Muscle of back (tissue), 11 donors: Measurements from ENCODE around the gene SPEF1. TPM values are rescaled to one million over a fixed set of nuclear protein-coding genes. Genes with fewer than 3 reads are reported as not detected.

Source experiments
- DNase-seq, 3 donors: peaks; one replicate each; pipeline versions ENCODE4 v3.0.0 to v3.0.0-alpha.2; 2013
- polyA plus RNA-seq, 10 donors: library from polyadenylated mRNA; unstranded; fragments of 120-200 nt; gene quantifications; one replicate each; pipeline ENCODE4 v1.2.1, GENCODE V29; 2013; ENCODE audit not compliant: insufficient read length in 10 of 10

The SPEF1 gene
- polyA plus RNA-seq, 10 donors, result 0.08 to 0.29 TPM; not detected in 8

DNA sequence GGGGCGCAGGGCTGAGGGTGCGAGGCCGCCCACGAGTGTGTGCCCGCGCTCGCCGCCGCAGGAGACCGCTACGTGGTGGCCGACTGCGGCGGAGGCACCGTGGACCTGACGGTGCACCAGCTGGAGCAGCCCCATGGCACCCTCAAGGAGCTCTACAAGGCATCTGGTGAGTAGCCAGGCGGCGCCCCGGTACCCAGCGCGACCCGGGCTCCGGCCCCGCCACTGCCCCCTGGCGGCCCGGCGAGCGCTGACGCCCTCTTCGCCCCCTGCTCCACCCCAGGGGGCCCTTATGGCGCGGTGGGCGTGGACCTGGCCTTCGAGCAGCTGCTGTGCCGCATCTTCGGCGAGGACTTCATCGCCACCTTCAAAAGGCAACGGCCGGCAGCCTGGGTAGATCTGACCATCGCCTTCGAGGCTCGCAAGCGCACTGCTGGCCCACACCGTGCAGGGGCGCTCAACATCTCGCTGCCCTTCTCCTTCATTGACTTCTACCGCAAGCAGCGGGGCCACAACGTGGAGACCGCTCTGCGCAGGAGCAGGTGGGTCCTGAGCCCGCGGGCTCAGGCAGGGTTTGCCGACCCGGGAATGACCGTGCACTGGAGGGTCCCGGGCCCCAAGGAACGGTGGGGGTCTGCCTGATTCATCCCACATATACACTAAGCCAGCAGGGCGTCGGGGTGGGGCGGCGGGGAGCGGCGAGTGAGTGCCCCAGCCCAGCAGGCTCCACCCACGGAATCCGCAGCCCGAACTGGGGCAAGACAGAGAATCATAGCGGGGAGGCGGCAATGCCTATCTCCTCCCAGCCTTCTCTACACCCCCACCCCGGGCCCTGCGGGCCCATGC, 31.3 kb downstream of the SPEF1 start:
- DNase-seq, result peak in 1 of 3 donors; percentile 45

DNA sequence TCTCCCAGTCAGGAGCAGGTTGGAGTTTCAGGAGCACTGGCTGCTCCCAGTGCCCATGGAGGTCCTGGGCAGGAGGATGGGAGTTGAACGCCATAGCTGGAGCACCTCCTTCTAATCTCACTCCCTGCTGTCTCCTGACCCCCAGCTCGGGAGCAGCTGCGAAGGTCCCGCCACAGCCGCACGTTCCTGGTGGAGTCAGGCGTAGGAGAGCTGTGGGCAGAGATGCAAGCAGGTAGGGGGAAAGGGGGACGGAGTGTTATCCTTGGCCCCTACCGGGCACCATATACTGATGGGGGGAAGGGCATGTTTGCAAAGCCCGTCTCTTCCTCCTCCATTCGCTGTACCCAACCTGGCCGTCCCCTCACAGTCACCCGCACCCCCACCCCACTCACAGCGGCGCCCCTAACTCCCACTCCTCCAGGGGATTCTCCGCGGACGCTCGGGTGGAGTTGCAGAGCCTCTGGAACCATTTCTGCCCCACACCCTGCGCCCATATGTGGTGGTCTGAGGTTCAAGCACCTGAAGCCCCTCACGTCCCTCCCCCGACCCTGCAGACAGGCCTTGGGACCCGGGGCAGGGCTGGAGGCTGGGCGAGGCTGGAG, 32.1 kb downstream of the SPEF1 start:
- peak in 1 of 3 donors; percentile 8 for DNase-seq

DNA sequence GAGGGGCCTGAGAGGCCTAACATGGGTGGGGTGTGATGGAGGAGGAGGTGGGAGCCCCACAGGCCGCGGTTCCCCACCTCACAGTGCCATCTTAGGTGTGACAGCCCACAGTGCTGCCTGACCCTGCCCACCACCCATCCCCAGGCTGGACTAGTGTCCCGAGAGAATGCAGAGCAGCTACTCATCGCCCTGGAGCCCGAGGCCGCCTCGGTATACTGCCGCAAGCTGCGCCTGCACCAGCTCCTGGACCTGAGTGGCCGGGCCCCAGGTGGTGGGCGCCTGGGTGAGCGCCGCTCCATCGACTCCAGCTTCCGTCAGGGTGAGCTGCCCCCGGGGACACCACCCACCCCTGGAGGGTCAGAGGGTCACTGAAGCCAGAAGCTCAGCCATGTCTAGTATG, 33.2 kb downstream of the SPEF1 start:
- DNase-seq, result peak in 1 of 3 donors; percentile 3

GRCh38 chr20:3747471-3747870, 33.8 kb downstream of the SPEF1 start:
- no peak for DNase-seq

- peak in 1 of 3 donors; percentile 3 for DNase-seq
These were observed 35.5 kb downstream of the SPEF1 start for GRCh38 chr20:3745686-3746173.

GRCh38 chr20:3744806-3745685, 36.2 kb downstream of the SPEF1 start:
- DNase-seq, result peak in 1 of 3 donors; percentile 40

- DNase-seq, result no peak
These were observed 37.2 kb downstream of the SPEF1 start for GRCh38 chr20:3744037-3744436.

DNA sequence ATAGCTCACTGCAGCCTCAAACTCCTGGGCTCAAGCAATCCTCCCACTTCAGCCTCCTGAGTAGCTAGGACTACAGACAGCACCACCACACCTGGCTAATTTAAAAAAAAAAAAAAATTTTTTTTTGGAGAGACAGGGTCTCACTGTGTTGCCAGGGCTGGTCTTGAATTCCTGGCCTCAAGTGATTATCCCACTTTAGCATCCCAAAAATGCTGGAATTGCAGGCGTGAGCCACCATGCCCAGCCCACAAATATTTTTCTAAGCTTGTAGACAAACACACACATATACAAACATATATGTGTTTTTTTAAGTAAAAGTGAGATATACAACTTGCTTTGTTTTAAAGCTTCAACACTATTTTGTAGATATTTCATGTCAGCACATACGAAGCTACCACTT, 38.0 kb downstream of the SPEF1 start:
- DNase-seq, result no peak

GRCh38 chr20:3741836-3742458, 39.3 kb downstream of the SPEF1 start:
- no peak for DNase-seq

DNA sequence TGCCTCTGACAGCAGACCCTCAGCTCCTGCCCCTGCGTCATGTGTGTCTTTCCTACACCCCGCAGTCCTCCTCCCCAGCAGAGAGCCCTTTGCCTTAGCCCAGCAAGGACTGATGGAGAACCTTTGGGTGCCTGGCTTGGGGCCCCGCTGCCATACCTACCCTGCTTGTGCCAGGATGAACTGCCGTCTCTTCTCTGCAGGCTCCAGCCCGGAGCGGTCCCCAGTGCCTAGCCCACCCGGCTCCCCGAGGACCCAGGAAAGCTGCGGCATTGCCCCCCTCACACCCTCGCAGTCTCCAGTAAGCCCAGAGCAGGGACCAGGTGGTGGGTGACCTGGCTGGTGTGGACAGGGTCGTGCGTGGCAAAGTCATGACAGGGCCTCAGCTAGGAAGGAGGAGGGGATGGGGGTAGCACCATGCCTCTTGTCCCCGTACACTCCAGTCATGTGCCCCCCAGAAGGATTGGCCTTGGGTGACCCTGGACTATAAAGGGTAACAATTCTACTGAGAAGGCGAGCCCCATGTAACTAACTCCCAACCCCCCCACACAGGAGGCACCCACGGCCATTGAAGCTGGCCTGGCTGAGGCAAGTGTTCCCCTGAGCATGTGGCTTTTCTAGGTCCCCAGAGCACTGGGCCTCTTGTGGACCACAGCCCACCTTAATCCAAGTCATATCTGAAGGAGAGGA, 40.5 kb downstream of the SPEF1 start:
- DNase-seq, result no peak

GRCh38 chr20:3739926-3740451, 41.3 kb downstream of the SPEF1 start:
- DNase-seq, result no peak

GRCh38 chr20:3739054-3739925, 42.0 kb downstream of the SPEF1 start:
- no peak for DNase-seq

DNA sequence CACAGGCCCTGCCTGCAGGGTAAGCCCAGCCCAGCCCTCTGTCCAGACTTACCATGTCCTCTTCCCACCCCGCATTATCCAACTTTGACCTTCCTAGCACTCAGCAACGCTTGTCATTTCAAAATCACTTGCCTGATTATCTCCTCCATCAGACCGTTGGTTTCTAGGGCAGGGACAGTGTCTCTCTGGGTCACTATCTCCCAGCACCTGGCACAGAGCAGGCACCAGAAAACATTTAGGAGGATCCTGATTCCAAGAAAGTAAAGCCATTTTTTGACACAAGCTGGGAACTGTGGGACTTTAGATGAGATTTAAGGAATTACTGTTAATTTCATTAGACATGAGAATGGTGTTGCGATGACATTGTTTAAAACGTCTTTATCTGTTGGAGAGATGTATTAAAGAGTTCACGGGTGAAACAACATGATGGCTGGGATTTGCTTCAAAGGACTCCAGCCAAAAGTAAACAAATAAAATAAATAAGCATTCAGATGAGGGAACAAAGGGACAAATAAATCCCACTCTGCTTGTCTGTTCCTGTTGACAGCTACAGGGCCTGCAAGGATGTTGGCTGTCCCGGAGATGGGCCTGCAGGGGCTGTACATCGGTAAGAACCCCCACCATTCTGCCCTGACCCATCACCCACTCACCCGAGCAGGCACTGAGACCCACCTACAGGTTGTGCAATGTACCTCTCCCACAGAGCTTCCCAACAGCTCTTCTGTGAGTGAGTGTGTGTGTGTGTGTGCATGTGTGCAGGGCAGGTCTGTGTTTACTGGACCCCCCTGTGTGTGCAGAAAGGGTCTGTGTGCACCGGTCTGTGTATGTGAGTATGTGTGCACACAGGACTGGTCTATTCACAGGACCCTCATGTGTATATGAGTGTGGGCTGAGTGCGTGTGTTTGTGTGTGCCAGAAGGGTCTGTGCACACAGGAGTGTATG, 42.9 kb downstream of the SPEF1 start:
- no peak for DNase-seq

DNA sequence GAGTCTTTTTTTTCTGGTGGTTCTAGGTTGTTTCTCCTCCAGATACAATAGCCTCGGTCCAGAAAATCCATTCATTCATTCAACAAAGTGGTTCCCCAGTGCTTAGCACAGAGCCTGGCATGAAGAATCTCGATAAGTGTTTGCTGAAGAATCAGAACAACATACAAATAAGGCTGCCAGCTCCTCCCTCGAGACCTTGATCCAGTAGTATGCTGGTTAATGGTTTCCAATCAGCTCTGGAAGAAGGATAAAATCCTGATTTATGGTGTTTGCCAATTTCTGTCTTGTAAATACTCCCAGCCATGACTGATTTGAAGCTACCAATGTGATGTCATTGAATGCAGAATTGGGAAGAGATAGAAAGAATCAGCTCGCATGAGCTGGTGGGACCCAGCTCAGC, 45.5 kb downstream of the SPEF1 start:
- no peak for DNase-seq

GRCh38 chr20:3734111-3734843, 47.0 kb downstream of the SPEF1 start:
- no peak for DNase-seq

DNA sequence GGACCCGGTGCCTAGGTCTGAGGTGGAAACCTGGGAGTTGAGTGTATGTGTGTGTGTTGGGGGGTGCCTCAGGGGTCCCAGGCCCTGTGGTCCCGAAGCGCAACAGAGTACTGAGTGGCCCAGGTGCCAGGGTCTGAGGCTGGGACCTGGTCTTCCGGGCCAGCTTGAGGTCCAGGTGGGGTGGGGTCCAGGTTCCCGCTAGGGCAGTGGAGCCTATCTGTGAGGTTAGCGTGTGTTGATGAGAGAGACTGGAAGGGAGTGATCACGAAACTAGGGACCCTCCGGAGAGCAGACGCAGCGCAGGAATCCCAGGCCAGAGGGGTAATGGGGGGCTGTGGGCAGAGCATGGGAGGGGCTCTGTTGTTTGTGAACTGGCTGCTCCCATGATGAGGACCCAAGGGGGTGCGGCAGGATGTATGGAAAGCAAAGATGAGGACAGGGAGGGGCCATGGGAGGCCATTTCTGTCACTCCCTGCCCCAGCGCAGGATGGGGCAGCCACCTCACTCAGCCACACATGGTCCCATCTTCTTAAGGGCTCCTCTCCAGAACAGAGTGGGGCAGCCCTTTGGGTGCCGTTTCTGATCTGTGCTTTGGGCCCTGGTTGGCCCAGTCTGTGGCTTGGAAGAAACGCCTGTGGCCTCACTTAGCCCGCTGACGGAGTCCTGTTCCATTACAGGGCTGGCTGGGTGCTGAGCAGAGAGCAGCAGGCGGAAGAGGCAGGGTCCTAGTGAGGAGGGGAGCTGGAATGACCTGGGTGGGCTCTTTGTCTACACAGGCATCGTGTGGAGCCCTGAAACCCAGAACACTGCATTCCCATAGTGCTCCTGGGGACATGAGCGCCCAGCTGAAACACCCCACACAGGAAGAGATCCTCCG, 47.9 kb downstream of the SPEF1 start:
- peak in 1 of 3 donors; percentile 59 for DNase-seq
